Kidney epithelial cell (primary cell): ENCODE data around the gene DTX1. TPM values are rescaled to one million over a fixed set of nuclear protein-coding genes. Genes with fewer than 3 reads are reported as not detected.

Experiments used
- DNase-seq: peaks from one replicate; pipeline ENCODE4 v3.0.0-alpha.2; 2010; ENCODE audit warnings: low read depth
- H3K27me3 ChIP-seq: 2 replicates; pipeline ENCODE4 v1.6.0; 2011; ENCODE audit warnings: low read length; ENCODE audit not compliant: control insufficient read depth, insufficient read depth
- H3K36me3 ChIP-seq: 2 replicates; pipeline ENCODE4 v1.5.1; 2011; ENCODE audit warnings: low read length; ENCODE audit not compliant: control insufficient read depth, insufficient read depth
- H3K4me3 ChIP-seq: 2 replicates; pipeline ENCODE4 v1.5.1; 2011; ENCODE audit warnings: low read depth, mild to moderate bottlenecking, control low read depth, low read length
- CTCF ChIP-seq: IDR thresholded peaks from 2 replicates; pipeline ENCODE4 v1.5.1; 2011; ENCODE audit warnings: mild to moderate bottlenecking, moderate library complexity, low read length, control low read depth, inconsistent platforms; ENCODE audit not compliant: insufficient read depth, poor library complexity, severe bottlenecking
- total RNA-seq: library from RNA; depleted of rRNA; stranded (reverse); fragments of >200 nt; gene quantifications from 2 replicates; pipeline ENCODE4 v1.2.3, GENCODE V29; 2015

The DTX1 gene
- total RNA-seq, 1 donor from 2014 or later = 1.8 TPM

- peaks cover 19% of the 10 kb centered on the region for H3K27me3 ChIP-seq
- H3K4me3 ChIP-seq = no peak overlapping the region
- no peaks in the 10 kb centered on the region for H3K36me3 ChIP-seq
- DNase-seq = no peak
- no peak for TF ChIP-seq CTCF
Measured at GRCh38 chr12:113050795-113051194, 5.7 kb upstream of the DTX1 start.

GRCh38 chr12:113051759-113052158 is 4.8 kb upstream of the DTX1 start:
- TF ChIP-seq CTCF = no peak
- no peak for DNase-seq
- Histone ChIP-seq H3K27me3 (peaks cover 29% of the 10 kb centered on the region), H3K4me3 (no peak overlapping the region), H3K36me3 (no peaks in the 10 kb centered on the region)

- Histone ChIP-seq H3K36me3 (no peaks in the 10 kb centered on the region), H3K27me3 (peaks cover 34% of the 10 kb centered on the region), H3K4me3 (no peak overlapping the region)
- DNase-seq = no peak
- no peak for TF ChIP-seq CTCF
Measured at GRCh38 chr12:113052326-113052725, 4.2 kb upstream of the DTX1 start.

GRCh38 chr12:113054948-113055486 is 1.5 kb upstream of the DTX1 start:
- Histone ChIP-seq H3K4me3 (no peak overlapping the region), H3K27me3 (peaks cover 47% of the 10 kb centered on the region), H3K36me3 (no peaks in the 10 kb centered on the region)
- no peak for DNase-seq
- no peak for TF ChIP-seq CTCF

GRCh38 chr12:113055594-113056380 is 743 bp upstream of the DTX1 start:
- H3K36me3 ChIP-seq = no peaks in the 10 kb centered on the region
- DNase-seq = no peak
- H3K4me3 ChIP-seq = no peak overlapping the region
- H3K27me3 ChIP-seq = peaks cover 47% of the 10 kb centered on the region
- no peak for TF ChIP-seq CTCF

- DNase-seq = no peak
- TF ChIP-seq CTCF = no peak
- H3K4me3 ChIP-seq = peak overlapping the region; percentile 38
- H3K36me3 ChIP-seq = no peaks in the 10 kb centered on the region
- H3K27me3 ChIP-seq = peaks cover 47% of the 10 kb centered on the region
Measured at GRCh38 chr12:113056381-113056630, 224 bp upstream of the DTX1 start.
